K562 (cell line): ENCODE results near the gene LARP7.

Experiments used
- CTCF ChIP-seq, 3 experiments: IDR thresholded peaks in 2 of 3; conservative IDR thresholded peaks in 1 of 3; 2 replicates each; pipeline ENCODE4 v1.5.1; 2011 to 2012; ENCODE audit warnings: low read length in 3 of 3, mild to moderate bottlenecking in 3 of 3, control low read depth in 2 of 3, improper control_type of control experiment in 1 of 3, inconsistent platforms in 1 of 3, low read depth in 1 of 3, mixed read lengths in 1 of 3, moderate library complexity in 1 of 3; ENCODE audit not compliant: insufficient read depth in 2 of 3
- EP300 ChIP-seq: IDR thresholded peaks from 2 replicates; pipeline ENCODE4 v1.6.1; 2012; ENCODE audit warnings: low read length, improper control_type of control experiment
- REST ChIP-seq, 2 experiments: fragments of 450-650 bp; formaldehyde crosslinking in 1 of 2; IDR thresholded peaks; 2 replicates each; pipeline versions ENCODE4 v1.4.0 to v1.6.1; 2014 to 2020; ENCODE audit warnings: mild to moderate bottlenecking in 2 of 2, borderline replicate concordance in 1 of 2, low read depth in 1 of 2
- SIN3A ChIP-seq, 2 experiments: fragments of 150-350 bp in 1 of 2; IDR thresholded peaks; 2 replicates each; pipeline ENCODE4 v1.6.1; 2011 to 2016; ENCODE audit warnings: borderline replicate concordance in 2 of 2, low read depth in 2 of 2, low read length in 2 of 2, mild to moderate bottlenecking in 2 of 2, moderate library complexity in 2 of 2; ENCODE audit not compliant: control insufficient read depth in 1 of 2
- ZNF699 ChIP-seq: fragments of 250-450 bp; sonication (Bioruptor Pico); IDR thresholded peaks from 2 replicates; pipeline ENCODE4 v1.8.0; 2021; ENCODE audit warnings: mild to moderate bottlenecking, moderate library complexity; ENCODE audit not compliant: insufficient replicate concordance

- TF ChIP-seq REST (IDR thresholded peaks at IDR 0.05; ENCODE audit: borderline replicate concordance): no peak
- TF ChIP-seq REST (CRISPR knock-in tag; IDR thresholded peaks at IDR 0.05; ENCODE audit: low read depth): no peak
- TF ChIP-seq SIN3A (IDR thresholded peaks at IDR 0.05; ENCODE audit: borderline replicate concordance in 2 of 2, control insufficient read depth in 1 of 2, low read depth in 2 of 2, low read length in 2 of 2): no peak
- no peak for TF ChIP-seq ZNF699
- no peak for TF ChIP-seq CTCF (IDR thresholded peaks at IDR 0.05 in 2 of 3, conservative IDR thresholded peaks at IDR 0.05 in 1 of 3; ENCODE audit: insufficient read depth in 2 of 3, low read depth in 1 of 3, low read length in 3 of 3)
- no peak for TF ChIP-seq EP300
Observed at GRCh38 chr4:112652216-112652615, 15.3 kb downstream of the LARP7 start.
